ENCODE data around the gene GALNS.

Gene GALNS

GRCh38 chr16:88884569-88885271 is 28.0 kb upstream of the GALNS start:
- DNase-seq (ENCODE audit: low spot score) = no peak
- no peak overlapping the region for H3K27ac ChIP-seq
- CTCF ChIA-PET = no interaction called here
- POLR2A ChIA-PET (ENCODE audit: low non-redundant PET) = no interaction called here
- TF ChIP-seq CTCF (conservative IDR thresholded peaks at IDR 0.05; ENCODE audit: low read depth) = no peak

GRCh38 chr16:88883946-88884345 is 27.2 kb upstream of the GALNS start:
- H3K27ac ChIP-seq = no peak overlapping the region
- TF ChIP-seq CTCF (conservative IDR thresholded peaks at IDR 0.05; ENCODE audit: low read depth) = no peak
- POLR2A ChIA-PET (ENCODE audit: low non-redundant PET) = no interaction called here
- CTCF ChIA-PET = interaction anchor here (0.7 kb wide), 1 partner anchor 113 kb away, joined by 4 read pairs; no protein-coding TSS in a partner anchor
- DNase-seq (ENCODE audit: low spot score) = no peak

- CTCF ChIA-PET = interaction anchor here (0.7 kb wide), 1 partner anchor 113 kb away, joined by 4 read pairs; no protein-coding TSS in a partner anchor
- no peak for DNase-seq (ENCODE audit: low spot score)
- H3K27ac ChIP-seq = peak overlapping the region; percentile 60; the same call in 1 of the 2 replicates
- POLR2A ChIA-PET (ENCODE audit: low non-redundant PET) = no interaction called here
- TF ChIP-seq CTCF (conservative IDR thresholded peaks at IDR 0.05; ENCODE audit: low read depth) = no peak
Observed at GRCh38 chr16:88883117-88883895, 26.6 kb upstream of the GALNS start.

GRCh38 chr16:88882358-88883030 is 25.7 kb upstream of the GALNS start:
- POLR2A ChIA-PET (ENCODE audit: low non-redundant PET) = no interaction called here
- no peak for DNase-seq (ENCODE audit: low spot score)
- peak overlapping the region; percentile 60 for H3K27ac ChIP-seq
- CTCF ChIA-PET = interaction anchor here (0.9 kb wide), 1 partner anchor 15 kb away, joined by 3 read pairs; no protein-coding TSS in a partner anchor
- TF ChIP-seq CTCF (conservative IDR thresholded peaks at IDR 0.05; ENCODE audit: low read depth) = no peak

GRCh38 chr16:88881675-88882357 is 25.1 kb upstream of the GALNS start:
- ChIA-PET CTCF (interaction anchor here (0.6 to 0.9 kb wide), 2 partner anchors 16 to 287 kb away, joined by 3 read pairs; no protein-coding TSS in a partner anchor), POLR2A (ENCODE audit: low non-redundant PET) (no interaction called here)
- no peak for TF ChIP-seq CTCF (conservative IDR thresholded peaks at IDR 0.05; ENCODE audit: low read depth)
- H3K27ac ChIP-seq = peak overlapping the region; percentile 60
- DNase-seq (ENCODE audit: low spot score) = no peak
